ENCODE results near the gene ERICH4. TPM values are rescaled to one million over a fixed set of nuclear protein-coding genes. Genes with fewer than 3 reads are reported as not detected.

The ERICH4 gene
- total and polyA plus RNA-seq, 2 of the 13 experiments (the other 11 are each of a cell fraction or from before 2014, with no cell fraction given): 0.40 to 0.64 TPM

DNA sequence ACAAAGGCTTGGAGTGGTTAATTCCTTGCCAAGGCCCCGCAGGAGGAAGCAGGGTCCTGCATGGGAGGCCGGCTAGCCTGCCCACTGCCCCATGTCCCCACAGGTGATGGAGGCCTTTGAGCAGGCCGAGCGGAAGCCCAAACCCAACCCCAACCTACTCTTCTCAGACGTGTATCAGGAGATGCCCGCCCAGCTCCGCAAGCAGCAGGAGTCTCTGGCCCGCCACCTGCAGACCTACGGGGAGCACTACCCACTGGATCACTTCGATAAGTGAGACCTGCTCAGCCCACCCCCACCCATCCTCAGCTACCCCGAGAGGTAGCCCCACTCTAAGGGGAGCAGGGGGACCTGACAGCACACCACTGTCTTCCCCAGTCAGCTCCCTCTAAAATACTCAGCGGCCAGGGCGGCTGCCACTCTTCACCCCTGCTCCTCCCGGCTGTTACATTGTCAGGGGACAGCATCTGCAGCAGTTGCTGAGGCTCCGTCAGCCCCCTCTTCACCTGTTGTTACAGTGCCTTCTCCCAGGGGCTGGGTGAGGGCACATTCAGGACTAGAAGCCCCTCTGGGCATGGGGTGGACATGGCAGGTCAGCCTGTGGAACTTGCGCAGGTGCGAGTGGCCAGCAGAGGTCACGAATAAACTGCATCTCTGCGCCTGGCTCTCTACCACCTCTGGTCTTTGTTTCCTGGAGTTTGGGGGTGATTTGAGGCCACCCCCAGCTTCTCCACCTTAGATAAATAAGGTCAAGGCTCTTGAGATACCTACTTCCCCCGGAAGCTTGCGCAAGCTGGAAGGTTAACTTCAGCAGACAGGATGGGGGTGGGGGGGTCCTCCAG lies 18.4 kb upstream of the ERICH4 start (continued):
- TF ChIP-seq ZNF781 (CRISPR knock-in tag; IDR thresholded peaks at IDR 0.05; ENCODE audit: borderline replicate concordance, not compliant biosample characterization) (no peak), FOXC1 (CRISPR knock-in tag; IDR thresholded peaks at IDR 0.05; ENCODE audit: borderline replicate concordance) (no peak), SMC3 (IDR thresholded peaks at IDR 0.05; ENCODE audit: low read length) (no peak), PPARG (CRISPR knock-in tag; conservative IDR thresholded peaks at IDR 0.05) (no peak), RBFOX2 (IDR thresholded peaks at IDR 0.05; ENCODE audit: low read depth, low read length) (no peak; the same call in 1 of the 2 replicates), HNRNPUL1 (IDR thresholded peaks at IDR 0.05; ENCODE audit: low read depth, low read length) (no peak), KLF11 (CRISPR knock-in tag; IDR thresholded peaks at IDR 0.05) (no peak), ZZZ3 (CRISPR knock-in tag; IDR thresholded peaks at IDR 0.05; ENCODE audit: borderline replicate concordance) (no peak), CBFB (CRISPR knock-in tag; IDR thresholded peaks at IDR 0.05) (no peak), ZNF232 (CRISPR knock-in tag; IDR thresholded peaks at IDR 0.05; ENCODE audit: borderline replicate concordance) (no peak), ZNF570 (CRISPR knock-in tag; IDR thresholded peaks at IDR 0.05; ENCODE audit: borderline replicate concordance) (no peak), RARA (CRISPR knock-in tag; IDR thresholded peaks at IDR 0.05) (0 out of 2 replicates have a peak, but pooled peaks have one; percentile 39), ZSCAN29 (CRISPR knock-in tag; conservative IDR thresholded peaks at IDR 0.05) (no peak), KLF16 (CRISPR knock-in tag; IDR thresholded peaks at IDR 0.05) (no peak), ZUFSP (CRISPR knock-in tag; IDR thresholded peaks at IDR 0.05; ENCODE audit: borderline replicate concordance) (no peak), MTF1 (CRISPR knock-in tag; IDR thresholded peaks at IDR 0.05) (no peak)
- TF ChIP-seq, protein P1, sequence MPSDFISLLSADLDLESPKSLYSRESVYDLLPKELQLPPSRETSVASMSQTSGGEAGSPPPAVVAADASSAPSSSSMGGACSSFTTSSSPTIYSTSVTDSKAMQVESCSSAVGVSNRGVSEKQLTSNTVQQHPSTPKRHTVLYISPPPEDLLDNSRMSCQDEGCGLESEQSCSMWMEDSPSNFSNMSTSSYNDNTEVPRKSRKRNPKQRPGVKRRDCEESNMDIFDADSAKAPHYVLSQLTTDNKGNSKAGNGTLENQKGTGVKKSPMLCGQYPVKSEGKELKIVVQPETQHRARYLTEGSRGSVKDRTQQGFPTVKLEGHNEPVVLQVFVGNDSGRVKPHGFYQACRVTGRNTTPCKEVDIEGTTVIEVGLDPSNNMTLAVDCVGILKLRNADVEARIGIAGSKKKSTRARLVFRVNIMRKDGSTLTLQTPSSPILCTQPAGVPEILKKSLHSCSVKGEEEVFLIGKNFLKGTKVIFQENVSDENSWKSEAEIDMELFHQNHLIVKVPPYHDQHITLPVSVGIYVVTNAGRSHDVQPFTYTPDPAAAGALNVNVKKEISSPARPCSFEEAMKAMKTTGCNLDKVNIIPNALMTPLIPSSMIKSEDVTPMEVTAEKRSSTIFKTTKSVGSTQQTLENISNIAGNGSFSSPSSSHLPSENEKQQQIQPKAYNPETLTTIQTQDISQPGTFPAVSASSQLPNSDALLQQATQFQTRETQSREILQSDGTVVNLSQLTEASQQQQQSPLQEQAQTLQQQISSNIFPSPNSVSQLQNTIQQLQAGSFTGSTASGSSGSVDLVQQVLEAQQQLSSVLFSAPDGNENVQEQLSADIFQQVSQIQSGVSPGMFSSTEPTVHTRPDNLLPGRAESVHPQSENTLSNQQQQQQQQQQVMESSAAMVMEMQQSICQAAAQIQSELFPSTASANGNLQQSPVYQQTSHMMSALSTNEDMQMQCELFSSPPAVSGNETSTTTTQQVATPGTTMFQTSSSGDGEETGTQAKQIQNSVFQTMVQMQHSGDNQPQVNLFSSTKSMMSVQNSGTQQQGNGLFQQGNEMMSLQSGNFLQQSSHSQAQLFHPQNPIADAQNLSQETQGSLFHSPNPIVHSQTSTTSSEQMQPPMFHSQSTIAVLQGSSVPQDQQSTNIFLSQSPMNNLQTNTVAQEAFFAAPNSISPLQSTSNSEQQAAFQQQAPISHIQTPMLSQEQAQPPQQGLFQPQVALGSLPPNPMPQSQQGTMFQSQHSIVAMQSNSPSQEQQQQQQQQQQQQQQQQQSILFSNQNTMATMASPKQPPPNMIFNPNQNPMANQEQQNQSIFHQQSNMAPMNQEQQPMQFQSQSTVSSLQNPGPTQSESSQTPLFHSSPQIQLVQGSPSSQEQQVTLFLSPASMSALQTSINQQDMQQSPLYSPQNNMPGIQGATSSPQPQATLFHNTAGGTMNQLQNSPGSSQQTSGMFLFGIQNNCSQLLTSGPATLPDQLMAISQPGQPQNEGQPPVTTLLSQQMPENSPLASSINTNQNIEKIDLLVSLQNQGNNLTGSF (CRISPR knock-in tag; IDR thresholded peaks at IDR 0.05): no peak
- TF ChIP-seq, protein P2, sequence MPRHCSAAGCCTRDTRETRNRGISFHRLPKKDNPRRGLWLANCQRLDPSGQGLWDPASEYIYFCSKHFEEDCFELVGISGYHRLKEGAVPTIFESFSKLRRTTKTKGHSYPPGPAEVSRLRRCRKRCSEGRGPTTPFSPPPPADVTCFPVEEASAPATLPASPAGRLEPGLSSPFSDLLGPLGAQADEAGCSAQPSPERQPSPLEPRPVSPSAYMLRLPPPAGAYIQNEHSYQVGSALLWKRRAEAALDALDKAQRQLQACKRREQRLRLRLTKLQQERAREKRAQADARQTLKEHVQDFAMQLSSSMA (CRISPR knock-in tag; IDR thresholded peaks at IDR 0.05): no peak
- TF ChIP-seq, protein P3, sequence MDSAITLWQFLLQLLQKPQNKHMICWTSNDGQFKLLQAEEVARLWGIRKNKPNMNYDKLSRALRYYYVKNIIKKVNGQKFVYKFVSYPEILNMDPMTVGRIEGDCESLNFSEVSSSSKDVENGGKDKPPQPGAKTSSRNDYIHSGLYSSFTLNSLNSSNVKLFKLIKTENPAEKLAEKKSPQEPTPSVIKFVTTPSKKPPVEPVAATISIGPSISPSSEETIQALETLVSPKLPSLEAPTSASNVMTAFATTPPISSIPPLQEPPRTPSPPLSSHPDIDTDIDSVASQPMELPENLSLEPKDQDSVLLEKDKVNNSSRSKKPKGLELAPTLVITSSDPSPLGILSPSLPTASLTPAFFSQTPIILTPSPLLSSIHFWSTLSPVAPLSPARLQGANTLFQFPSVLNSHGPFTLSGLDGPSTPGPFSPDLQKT (CRISPR knock-in tag; IDR thresholded peaks at IDR 0.05; ENCODE audit: borderline replicate concordance): no peak

Measured in HepG2 (cell line).